HG03558 (cell line): ENCODE measurements around the gene TOM1.
A peak's percentile ranks its signal among the peaks of the same experiment; 100 is the strongest.

ENCODE experiments used
- ATAC-seq: cut with Tn5 transposase; IDR thresholded peaks from one replicate; pipeline ENCODE4 v1.9.1; 2021; ENCODE audit warnings: moderate number of reproducible peaks; ENCODE audit not compliant: unreplicated experiment; ENCODE audit errors: extremely low read depth

TOM1 gene

DNA sequence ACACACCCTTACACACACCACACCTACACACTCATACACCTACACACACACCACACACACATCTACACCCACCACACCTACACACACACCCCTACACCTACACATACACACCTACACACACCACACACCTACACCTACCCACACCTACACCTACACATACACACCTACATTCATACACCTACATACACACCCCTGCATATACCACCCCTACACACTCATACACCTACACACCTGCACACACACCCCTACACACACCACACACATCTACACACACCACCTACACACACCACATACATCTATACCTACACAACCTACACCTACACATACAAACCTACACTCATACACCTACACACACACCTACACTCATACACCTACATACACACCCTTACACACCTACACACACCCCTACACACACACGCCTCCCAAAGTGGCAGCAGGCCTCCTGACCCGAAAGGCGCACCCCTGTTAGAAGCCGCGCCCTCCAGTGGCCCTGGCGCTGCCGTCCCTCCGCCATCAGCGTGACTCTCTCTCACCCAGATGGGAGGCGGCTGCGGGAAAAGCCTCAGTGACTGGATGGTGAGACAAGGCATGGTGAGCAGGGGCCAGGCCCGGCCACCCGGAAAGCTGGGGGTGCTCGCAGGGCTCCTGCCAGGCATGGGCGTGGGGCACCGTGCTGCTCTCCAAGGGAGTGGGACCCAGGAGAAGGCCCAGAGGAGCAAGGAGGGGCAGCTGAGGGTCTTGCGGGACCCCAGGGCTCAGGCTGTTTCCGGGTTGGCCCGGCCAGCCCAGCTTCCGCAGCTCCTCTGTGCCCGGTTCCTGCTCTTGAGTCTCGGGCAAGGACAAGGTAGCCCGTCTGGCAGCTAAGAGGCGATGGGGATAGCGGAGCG lies 44.2 kb downstream of the TOM1 start:
- no peak for ATAC-seq

- no peak for ATAC-seq
Observed at GRCh38 chr22:35344956-35345690, 45.4 kb downstream of the TOM1 start.

DNA sequence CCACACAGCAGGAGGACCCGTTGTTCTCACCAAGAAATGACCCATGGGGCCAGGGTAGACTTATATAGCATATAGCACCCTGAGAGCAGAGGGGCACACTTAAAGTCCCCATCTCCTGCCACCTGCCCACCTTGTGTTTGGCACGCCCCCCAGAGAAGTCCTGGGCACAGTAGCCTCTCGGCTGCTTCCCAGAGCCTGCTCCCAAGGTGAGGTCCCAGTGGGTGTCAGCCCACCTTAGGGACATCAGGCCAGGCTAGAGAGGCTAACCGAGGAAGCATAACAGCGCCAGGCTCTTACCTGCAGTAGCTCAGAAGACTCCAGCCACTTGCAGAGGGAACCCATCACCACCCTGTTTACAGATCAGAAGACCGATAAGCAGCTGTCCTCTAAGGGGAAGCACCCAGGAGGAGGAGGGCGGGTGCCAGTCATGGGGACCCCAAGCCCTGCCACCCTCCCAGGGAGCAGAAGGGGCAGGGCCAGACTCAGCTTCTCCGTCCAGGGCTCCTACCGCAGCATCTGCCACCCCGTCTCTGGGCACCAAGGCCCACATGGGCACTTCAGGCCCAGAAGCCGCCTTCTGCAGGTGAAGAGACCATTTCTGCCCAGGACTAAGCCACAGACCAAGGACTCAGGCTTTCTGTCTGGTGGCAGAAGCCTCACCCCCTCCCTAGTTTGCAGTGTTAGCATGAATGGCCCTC lies 46.3 kb downstream of the TOM1 start:
- ATAC-seq, result no peak

DNA sequence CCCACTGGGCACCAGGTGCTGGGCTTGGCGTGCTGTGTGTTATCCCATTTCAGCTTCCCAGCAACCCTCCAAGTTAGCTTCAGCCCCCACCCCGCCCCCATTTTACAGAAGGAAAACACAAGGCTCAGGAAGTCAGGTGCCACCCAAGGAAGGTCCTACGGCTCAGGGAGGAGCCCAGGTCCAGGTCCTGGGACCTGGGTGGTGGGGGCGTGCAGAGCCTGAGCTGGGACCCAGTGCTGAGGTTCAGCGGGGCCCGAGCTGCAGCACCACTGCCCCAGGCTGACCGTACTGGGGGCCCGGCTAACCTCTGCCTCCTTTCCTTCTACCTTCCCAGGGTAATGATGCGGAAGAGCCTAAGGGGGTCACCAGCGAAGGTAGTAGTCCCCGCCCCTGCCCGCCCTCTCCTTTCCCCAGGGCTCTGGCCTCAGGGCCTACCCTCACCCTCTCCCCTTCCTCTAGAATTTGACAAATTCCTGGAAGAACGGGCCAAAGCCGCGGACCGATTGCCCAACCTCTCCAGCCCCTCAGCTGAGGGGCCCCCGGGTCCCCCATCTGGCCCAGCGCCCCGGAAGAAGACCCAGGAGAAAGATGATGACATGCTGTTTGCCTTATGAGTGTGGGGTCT lies 47.0 kb downstream of the TOM1 start:
- ATAC-seq, result no peak

DNA sequence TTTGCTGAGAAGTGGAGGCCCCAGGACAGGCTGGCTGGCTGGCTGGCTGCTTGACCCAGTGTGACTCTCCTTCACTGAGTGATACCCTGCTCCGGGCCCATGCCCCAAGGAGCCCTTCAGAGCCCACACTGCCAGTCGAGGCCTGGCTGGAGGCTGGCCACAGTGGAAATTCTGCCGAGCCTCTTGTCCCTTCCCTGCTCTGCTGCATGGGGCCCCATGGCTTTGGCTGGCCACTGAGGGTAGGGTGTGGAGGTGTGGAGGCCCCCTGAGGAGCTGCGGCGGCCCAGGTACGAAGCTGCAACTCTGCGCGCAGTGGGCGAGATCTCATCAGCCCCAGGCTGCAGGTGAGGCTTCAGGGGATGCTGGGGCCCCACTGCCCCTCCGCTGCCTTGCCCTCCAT lies 47.8 kb downstream of the TOM1 start:
- no peak for ATAC-seq

- no peak for ATAC-seq
Observed at GRCh38 chr22:35348026-35348590, 48.4 kb downstream of the TOM1 start.

- ATAC-seq, result no peak
Observed at GRCh38 chr22:35348703-35349102, 49.0 kb downstream of the TOM1 start.

GRCh38 chr22:35349368-35349703 lies 49.6 kb downstream of the TOM1 start:
- no peak for ATAC-seq

DNA sequence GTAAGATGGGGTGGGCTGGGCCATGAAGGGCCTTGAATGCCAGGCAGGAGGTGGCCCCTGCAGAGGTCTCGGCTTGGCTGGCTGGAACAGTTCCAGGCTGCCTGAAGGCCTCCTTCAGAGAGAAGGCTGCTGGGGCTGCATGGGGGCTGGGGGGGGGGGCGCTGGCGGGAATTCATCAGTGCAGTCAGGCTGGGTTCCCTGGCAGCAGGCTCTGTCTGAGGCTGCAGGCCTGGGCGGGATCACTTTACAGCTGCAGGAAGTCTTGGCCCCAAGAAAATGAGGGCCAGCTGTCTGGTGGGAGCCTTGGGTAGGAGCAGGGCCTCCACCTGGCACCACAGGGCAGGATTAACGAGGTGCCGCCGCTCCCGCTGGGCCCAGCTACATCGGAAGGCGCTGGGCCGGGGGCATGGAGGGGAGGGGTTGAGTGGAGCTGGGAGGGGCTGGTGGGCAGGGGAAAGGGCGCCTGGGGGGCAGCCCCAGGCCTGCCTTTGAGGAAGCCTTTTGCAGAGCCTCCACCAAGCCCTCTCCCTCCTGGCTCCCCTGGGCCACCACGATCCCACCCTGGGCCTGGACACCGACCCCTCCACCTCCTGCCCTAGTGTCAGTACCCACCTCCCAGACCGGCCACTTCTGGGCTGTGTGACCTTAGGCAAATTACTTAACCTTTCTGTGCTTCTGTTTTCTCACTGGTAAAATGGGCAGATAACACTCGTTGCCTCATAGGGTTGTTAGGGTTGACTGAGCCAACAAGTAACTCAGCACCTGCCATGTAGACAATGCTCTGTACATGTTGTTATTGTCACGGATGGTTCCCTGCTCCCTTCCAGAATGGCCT lies 50.2 kb downstream of the TOM1 start:
- ATAC-seq, result no peak

GRCh38 chr22:35350539-35351503 lies 51.1 kb downstream of the TOM1 start:
- peak; percentile 69 for ATAC-seq

- ATAC-seq, result no peak
Observed at GRCh38 chr22:35352214-35353111, 52.8 kb downstream of the TOM1 start.

DNA sequence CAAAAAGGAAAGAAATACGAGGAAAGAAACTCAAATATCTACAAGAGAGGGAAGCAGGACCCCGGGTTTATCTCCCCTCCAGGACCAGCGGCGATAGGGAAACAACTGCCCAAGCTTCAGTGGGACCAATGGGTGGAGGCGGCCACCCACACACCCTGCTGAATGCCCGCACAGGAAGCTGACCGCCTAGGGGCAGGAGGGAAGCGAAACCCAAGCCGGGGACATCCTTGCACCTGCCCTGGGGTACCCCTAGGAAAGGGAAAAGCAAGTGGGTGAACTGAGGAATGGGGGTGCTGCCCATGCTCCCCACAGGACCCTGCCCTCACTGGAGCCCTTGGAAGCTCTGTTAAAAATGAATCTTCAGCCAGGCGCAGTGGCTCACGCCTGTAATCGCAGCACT lies 53.6 kb downstream of the TOM1 start:
- ATAC-seq, result no peak

GRCh38 chr22:35354068-35354467 lies 54.4 kb downstream of the TOM1 start:
- ATAC-seq, result no peak

DNA sequence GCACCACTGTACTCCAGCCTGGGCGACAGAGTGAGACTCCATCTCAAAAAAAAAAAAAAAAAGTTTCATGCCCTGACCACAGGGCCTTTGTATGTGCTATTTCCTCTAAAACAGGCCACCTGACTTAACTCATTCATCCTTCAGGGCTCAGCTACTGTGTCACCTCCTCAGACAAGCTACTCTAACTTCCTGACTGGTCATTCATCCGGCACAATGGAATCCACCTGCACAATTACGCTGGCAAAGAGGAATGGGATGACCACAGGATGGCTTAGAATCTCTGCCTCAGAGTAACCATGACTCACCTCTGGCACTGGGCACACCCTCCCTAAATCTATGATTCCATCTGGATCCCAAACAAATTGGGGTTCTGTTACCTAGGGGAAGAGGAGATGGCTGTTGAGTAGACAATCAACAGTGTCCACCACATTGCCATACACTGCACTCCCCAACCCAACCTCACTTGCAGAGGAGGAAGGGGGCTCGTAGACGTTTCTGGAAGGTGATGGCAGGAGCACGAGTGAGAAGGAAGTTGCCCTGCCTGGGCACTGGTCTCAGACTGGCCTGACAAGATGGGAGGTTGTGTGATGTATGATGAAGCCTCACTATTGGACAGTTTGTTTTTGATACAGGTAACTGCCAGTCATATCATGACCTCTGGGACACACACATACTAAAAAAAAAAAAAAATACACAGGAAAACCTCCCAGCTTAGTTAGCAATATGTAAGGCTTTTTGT lies 58.4 kb downstream of the TOM1 start:
- no peak for ATAC-seq

DNA sequence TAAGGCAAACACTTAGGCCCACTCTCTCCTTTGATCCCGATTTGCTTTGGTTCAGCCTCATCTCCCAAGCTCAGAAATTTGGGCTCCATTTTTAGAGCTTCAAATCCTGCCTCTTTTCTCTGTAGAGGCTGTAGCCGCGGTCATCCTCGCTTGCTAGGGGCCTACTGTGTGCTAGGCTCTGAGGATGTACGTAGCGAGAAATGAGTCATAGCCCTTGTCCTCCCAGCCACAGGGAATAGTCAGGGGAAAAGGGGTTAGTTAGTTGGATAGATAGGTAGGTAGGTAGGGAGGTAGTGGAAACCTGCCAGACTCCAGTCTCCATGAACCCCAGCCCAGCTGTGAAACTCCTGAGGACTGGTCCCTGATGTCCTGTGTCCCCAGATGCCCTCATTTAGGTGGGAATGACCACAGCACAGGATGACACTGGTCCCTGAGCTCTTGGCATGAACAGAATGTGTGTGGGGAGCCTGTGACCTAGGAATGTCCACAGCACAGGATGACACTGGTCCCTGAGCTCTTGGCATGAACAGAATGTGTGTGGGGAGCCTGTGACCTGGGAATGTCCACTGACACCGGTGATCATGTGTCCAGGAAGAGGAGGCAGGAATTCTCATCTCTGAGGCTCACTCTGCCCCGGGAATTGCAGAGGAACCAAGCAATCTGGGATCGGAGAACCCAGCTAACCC lies 59.8 kb downstream of the TOM1 start:
- no peak for ATAC-seq

DNA sequence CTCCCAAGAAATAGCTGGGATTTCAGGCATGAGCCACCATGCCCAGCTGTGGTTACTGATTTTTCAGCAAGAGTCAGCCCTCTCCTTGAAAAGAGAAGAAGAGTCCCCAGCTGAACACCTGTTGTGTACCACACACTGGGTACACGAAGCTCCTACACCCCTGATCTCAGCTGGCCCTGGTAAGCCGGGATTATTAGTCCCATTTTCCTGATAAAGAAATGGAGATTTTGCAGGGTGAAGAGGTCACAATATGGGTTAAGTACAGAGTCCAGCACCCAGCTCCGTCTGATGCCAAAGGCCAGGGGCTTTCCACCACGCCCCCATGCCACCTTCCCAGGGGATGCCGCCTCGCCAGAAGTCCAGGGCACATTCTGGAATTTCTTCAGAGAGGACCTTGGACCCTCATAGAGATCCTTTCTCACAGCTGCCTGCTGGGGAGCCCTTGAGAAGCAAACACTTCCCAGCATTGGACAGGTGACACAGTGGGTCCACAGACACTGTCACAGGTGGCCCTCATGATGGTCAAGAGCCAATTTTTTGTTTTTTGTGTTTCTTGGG lies 61.4 kb downstream of the TOM1 start:
- no peak for ATAC-seq
